Right kidney (tissue), 1 donor: ENCODE results near the gene CCNC.
"Not testable (repeated sequence)": the region's sequence is repeated elsewhere in the genome, so short reads cannot be mapped to it uniquely, and the experiment has no call there.

Experiments
- DNase-seq: peaks from one replicate; pipeline ENCODE4 v3.0.0-alpha.2; 2016

CCNC gene

DNA sequence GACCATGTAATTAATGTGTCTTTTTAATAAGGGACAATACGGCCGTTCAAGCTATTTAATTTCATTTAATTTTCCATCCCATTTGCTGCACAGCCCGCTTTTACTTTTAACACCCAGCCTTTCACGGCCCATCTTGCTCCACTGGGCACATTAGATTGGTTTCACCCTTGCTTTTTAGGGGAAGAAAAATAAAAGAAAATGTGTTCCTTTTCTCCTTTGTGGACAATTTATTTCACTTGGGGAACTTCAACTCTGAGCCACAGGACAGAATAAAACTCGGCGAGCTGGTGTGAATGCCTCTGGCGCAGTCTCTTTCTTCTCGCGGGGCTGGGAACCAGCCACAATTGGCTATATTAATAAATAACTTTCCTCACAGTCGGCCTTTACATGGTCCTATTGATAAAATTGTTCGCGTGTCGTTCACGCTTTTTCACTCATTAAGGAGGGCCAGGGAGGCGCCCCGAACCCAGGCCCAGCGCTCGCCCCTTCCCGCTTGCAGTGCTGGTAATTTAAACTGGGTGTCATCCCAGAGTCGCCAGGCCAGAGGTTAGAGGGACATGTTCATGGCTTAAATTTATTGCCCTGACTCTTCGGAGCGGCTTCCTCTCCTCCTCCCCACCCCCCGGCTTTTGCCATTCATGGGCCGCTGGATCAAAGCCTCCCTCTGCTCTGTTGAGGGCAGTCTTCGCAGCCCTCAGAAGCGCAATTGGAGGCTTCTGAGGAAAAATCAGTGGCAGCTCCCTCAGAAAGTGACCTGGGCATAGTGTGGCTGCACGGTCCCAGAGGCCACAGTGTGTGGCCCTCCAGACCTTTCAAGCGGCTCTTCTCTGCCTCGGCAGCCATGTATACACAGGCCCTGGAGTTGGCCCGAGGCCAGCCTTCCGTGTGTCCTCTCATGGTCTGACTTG lies 36.0 kb upstream of the CCNC start:
- DNase-seq: no peak

DNA sequence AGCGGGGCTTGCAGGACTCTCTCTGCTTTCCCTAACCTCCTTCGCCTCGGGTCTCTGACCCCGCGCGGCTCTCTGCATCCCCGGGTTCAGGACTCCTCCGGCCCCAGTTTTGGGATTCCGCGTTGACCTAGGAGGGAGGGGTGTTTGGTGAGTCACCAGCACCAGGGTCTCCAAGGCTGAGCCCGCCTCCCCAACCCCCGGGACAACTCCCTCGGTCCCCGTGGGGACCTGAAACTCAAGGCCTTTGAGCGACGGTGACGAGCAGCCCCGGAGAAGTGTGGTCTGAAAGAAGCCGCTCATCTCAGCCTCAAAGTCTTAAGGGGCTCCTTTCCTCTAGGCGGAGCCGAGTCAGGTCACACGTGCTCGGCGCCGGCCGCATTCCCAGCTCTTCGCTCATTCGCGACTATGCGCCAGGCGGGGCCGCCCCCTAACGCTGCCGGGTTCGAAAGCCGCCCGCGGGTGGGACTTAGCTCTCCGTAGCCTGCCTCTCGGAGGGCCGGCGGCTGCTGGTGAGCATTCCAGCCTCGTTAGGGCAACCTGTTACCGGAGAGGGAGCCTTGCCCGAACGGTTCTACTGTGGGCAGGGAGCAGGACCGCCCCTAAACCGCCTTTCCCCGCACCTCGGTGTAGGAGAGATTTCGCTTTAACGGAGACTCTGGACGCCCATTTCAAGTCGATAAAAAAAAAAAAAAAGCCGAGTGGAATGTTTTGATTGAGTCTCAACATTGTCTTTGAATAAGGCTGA lies 35.1 kb upstream of the CCNC start:
- DNase-seq: peak; percentile 73

DNA sequence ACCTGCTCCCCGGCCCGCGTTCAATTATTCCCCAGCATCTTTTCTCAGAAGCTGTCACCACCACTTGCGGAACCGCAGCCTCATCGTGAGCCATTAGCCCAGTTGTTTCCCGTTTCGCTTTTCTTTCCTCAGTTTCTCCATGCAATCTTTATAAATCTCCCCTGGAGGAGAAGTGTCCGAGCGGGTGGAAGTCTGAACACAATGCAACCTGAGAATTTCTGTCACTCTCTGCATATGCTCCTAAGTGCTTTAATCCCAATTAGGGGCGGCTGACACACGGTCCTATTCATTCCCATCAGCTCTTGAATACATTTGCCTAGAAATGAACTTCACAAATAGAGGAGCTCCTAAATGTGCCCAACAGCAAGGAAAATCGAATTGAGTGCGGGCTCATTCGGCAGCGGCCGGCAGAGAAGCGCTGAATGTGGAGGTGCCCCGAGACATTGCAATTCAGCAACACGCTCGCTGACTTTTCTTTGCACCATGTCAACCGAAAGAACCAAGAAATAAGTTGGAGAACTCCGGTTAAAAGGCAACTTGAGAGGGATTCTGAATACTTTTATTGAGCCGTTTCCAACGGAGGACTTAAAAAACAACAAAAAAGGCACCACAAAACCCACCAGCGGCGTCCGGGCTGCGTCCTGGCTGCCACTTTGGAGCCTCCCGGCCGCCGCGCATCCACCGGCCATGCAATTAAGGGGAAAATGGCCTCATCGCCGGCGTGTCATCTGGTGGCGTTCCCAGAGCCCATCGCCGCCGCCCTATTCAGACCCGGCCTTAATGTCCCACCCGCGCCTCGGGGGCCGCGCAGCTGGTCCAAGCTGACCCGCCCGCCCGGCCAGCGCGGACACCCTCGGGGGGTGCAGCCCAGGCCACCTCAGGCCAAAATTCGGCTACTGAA lies 34.3 kb upstream of the CCNC start:
- peak; percentile 71 for DNase-seq

DNA sequence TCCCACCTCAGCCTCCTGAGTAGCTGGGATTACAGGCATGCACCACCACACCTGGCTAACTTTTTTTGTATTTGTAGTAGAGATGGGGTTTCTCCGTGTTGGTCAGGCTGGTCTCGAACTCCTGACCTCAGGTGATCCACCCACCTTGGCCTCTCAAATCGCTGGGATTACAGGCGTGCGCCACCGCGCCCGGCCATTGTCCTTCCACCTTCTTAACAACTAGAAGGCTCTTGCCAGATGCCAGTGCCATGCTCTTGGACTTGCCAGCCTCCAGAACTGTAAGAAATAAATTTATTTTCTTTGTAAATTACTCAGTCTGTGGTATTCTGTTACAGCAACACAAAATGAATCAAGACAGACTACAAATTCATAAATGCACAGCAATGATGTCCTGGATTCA lies 26.2 kb upstream of the CCNC start:
- DNase-seq: not testable (repeated sequence)

DNA sequence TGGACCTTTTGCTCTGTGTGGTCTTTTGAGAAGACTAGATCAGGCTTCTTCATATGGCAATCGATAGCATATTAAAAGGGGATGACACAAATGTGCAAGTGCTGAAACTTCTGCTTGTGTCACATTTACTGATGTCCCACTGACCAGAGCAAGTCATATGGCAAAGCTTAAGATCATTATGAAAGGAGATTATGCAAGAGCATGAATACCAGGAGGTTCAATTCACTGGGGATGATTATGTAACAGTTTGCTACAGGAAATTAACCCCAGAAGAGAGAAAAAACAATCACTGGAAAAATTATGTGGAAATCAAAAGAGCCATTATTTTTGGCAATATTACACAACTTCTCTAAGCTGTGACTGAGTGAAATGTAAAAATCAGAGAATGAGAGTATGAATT lies 24.4 kb upstream of the CCNC start:
- no peak for DNase-seq

DNA sequence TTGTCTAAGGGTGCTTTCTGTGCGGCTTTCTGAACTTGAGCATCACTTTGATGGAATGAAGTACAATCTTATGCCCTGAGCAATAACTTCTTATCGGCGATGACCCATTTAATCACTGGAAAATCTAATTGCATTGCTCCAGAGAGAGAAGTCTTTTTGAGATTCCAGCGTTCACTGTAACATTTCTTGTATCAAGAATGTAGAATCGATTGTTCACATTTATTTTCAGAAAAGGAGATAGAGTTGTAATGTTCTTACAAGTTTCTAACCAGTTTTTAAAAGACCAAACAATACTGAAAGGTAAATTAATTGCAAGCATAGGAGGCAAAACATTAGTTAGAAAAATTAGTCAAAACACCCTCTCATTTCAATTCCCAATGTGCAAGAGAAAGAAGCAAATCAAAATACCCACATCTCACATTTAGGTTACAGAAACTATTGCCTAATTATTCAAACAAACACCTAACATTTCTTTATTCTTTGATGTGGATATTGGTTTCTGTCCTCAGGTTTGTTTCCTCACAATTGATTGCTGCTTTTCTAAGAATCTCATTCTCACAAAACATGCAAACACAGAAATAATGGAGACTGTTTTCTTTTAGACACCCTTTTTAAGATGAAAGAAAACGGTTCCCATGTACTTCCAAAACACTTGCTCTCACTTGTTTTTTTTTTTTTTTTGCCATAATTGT lies 23.4 kb upstream of the CCNC start:
- DNase-seq: no peak

DNA sequence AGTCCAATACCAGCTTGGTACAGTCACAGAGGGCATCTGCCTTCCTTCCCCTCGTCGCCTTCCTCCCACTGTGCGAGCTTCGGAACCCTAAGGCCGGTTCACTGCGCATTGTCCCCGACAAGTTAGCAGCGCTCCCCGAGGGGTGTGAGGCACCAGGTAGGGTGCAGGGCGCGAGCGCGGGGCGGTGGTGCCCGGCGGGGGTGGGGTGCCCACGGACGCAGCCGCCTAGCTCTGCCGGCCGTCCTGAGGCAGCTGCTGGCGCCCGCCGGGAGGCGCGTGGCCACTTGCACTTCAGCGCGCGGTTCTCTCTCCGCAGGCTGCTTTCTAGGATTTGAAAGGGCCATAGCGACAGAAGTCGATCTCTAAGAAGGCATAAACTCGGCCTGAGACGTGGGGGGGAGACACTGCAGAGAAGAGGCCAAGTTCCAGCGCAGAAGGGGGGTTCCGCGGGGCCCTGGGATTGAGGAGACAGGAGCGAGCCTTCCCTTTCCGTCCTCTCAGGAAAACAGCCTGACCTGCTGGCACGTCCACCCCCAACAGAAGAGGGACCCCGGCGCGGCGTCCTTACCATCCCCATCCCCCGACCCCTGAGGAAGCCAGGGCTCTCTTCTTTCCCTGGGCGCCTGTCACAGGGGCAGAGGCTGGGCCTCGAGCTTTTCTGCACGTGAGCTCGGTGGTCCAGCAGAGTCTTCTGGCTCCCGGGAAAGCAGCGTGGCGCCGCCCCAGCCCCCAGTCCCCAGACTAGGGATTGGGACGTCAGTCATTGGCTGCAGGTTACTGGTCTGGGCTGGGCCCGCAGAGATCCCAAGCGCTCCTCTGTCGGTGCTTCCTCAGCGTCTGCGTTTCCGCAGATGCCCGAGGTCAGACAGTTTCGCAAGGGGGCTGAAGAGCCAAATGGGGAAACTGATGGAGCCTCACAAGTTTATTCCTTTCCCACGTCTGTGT lies 22.5 kb upstream of the CCNC start:
- peak; percentile 72 for DNase-seq

DNA sequence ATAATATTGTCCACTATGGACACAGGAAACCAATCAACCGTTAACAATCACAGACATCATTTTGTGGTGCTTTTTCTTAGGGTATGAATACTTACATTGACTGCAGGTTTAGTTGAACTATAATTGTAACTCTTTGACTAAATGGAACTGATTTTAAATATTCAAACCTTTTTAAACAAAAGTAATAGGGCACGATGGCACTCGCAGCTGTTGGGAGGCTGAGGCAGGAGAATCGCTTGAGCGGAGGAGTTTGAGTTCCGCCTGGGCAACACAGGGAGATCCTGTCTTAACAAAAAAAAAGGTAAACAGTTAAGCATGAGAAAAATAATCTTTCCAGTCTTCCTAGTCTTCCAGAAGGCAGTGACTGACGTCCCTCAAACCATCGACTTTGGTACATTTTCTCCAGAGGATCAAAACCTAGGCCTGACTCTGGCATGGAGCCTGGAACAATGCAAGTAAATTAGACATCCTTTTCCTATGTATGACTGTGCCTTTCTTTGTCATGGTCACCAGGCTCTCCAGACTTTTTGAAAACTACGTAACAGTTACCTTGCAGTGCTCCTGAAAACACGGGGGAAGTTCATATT lies 21.5 kb upstream of the CCNC start:
- no peak for DNase-seq

DNA sequence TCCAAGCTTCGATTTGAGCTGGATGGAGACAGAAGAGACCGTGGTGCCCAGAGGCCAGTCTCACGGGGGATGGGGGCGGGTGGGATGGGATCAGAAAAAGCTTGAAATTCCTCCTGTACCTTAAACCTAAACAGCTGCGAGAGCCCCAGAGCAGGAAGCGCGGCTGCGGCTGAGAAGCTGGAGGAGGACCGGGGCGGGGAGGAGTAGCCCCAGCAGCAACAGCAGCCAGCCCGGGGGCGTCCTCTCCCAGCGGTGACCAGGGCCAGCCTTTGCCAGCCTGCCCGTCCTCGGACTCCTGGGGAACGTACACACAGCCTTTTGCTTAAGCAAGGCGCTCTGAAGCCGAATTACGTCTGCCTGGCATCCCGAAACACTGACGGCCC lies 20.8 kb upstream of the CCNC start:
- no peak for DNase-seq

DNA sequence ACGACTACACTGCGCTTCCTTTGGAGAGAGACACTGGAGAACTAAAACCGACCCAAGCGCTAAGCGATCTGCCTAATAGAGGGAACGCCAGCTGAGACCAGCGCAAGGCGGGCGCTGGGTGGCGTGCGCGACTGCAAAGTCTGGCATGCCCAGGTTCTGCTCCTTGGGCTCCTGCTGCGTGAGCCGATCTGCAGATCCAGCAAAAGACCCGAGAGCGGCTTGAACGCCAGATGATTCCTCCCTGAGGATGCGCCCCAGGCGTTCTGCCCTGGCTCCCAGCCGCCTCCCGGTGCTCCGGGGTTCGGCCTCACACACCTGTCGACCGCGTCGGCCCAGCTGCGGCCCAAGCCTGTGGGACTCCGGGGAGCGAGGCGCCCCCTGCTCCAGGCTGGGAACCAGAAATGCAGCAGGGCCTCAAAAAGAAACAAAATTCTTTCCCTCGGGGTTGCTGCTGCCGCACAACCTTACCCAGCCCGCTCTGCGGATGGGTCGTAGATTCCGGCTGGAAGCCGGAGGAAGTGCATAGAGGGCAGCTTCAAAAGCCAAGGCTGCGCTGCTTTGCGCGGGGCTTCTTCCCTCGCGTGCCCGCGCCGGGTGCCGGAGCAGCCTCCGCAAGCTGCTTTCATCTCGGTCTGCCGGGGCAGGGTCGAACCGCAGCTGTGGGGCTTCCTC lies 20.3 kb upstream of the CCNC start:
- DNase-seq: peak; percentile 81

DNA sequence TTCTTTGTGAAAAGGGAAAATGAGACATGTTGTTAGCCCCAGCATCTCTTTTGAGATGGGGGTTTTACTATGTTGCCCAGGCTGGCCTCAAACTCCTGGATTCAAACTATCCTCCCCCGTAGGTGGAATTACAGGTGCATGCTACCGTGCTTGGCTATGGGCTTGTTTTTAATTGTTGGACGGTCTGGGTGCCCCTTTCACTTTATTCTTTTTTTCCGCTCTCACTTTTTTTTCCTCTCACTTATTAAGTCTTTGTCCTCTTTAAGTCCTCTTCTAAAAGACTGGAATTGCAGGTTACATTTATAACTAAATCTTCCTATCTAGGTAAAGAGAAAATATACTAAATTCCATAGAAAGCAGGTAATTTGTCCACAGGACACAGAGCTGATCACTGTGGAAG lies 19.3 kb upstream of the CCNC start:
- DNase-seq: no peak

DNA sequence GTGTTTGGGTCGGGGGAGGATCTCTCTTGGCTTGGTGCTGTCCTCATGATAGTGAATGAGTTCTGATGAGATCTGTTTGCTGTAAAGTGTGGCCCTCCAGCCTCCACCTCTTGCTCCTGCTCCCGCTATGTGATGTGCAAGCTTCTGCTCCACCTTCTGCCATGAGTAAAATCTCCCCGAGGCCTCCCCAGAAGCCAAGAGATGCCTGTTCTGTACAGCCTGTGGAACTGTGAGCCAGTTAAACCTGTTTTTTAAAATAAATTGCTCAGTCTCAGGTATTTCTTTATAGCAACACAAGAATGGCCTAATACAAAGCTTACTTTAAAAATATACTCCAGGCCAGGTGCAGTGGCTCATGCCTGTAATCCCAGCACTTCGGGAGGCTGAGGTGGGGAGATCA lies 11.3 kb upstream of the CCNC start:
- no peak for DNase-seq

DNA sequence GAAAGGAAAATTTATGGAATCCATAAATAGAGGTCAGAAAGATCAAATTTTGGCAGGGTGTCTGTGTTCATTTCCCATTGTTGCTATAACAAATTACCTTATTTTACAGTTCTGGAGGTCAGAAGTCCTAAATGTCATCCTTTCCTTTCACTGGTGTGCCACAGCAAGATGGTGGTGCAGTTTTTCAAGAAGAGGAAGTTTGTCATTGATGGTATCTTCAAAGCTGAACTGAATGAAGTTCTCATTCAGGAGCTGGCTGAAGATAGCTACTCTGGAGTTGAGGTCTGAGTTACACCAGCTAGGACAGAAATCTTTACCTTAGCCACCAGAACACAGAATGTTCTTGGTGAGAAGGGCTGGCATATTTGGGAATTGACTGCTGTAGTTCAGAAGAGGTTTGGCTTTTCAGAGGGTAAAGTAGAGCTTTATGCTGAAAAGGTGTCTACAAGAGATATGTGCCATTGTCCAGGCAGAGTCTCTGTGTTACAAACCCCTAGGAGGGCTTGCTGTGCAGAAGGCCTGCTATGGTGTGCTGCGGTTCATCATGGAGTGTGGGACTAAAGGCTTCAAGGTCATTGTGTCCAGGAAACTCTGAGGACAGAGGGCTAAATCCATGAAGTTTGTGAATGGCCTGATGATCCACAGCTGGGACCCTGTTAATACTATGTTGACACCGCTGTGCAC lies 7.2 kb upstream of the CCNC start:
- no peak for DNase-seq

DNA sequence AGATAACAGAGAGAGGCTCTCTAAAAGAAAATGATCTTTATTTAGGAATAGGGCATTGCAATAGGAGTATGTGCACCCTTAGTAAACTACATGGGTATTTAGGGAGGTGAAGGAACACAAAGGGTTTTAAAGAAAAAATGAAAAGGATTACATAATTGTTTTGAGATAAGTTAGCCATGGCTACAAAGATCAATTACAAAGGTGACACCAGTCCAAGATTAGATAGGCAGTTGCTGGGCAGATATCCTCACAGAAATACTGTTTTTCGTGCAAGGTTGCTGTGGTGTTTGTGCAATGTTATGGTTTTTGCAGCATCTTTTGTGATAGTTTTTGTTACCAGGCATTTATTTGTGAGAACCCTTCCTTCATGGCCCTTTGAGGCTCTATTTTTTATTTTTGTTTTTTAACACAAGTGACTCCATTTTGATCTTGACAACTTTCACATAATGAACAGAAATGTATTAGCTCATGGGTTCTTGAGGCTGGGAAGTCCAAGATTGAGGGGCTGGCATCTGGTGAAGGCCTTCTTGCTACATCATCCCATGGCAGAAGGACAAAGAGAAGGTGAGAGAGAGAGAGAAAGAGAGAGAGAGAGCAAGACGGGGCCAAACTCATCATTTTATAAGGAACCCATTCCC lies 5.6 kb upstream of the CCNC start:
- no peak for DNase-seq

DNA sequence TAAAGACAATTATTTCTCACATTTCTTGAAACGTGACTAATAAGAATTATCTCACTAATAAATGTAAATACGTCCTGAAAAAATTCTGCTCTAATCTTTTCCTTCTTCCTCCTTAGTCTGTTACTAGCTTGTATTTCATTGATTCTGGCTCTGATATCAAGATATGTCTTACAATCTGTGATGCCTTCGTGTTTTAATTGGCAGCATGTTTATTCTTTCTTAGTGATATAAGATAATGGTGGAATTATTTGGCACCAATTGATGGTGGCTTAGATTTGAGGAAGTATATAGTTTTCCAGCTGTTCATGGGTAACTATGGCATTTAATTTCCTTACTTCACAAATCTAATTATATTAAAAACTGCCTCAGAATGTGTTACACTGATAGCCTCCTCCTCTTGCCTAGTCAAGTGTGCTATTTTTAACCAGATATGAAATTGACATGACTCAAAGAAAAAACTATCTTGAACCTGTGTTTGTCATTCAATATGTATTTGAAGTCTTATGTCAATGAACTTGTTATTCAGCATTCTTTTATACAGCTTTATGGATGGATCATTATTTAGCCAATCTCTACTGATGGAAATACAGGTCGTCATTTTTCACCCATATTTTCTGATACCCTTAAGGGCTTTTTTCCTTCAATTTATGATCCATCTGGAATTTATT lies 5.3 kb downstream of the CCNC start:
- no peak for DNase-seq

DNA sequence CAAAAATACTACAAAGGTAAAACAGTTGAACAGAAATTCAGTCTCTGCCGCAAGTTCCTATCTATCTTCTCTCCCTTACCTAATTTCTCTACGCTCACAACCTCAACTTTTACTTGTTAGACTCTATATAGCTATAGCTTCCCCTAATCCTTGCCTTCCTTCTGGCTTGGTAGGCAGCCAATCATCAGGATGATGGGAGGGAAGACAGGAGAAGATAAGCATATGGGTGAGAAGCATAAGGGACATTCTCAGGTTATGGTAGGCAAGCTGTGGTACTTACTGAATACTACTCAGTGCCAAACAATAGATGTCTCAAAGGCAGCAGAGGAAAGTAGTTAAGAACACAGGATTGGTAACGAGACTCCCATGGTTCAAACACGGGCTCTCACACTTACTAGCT lies 7.8 kb downstream of the CCNC start:
- DNase-seq: no peak

DNA sequence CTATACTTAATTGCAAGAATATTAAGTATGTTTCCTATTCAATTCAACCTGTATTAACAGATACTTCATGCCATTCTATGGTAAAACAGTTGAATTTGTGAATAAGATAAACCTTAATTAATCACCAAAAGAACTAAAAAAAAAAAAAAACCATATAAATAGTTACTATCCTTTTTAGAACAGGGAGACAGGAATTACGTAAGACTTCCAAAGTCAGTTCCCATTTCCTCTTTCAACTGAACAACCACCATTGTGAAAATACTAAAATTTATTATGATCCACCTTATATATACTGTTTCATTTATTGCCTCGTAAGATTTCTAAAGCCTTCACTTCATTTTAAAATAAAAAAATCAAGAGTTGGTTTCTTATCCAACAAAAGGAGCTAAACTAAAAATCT lies 9.4 kb downstream of the CCNC start:
- DNase-seq: no peak

DNA sequence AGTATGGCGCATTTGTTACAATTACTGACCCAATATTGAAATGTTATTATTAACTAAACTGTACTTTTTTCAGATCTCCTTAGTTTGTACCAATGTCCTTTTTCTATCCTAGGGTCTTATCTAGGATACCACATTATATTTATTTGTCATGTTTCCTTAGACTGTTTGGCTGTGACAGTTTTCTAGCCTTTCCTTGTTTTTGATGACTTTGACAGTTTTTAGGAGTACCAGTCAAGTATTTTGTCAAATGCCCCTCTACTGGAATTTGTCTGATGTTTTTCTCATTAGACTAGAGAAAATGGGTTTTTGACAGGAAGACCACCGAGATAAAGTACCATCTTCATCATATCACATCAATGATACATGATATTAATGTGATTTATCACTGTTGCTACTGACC lies 14.6 kb downstream of the CCNC start:
- DNase-seq: no peak
